ENCODE results near the gene CCDC13. TPM values are rescaled to one million over a fixed set of nuclear protein-coding genes. Genes with fewer than 3 reads are reported as not detected.

CCDC13 gene
- polyA plus RNA-seq, 1 donor from 2014 or later: 1.1 TPM

- H3K27ac Mint-ChIP-seq: peak overlapping the region; percentile 95 to 99 (median 95)
- peak overlapping the region; percentile 89 to 99 (median 92) for H3K4me3 Mint-ChIP-seq
- H3K27me3 Mint-ChIP-seq: no peaks in the 10 kb centered on the region
- no peaks in the 10 kb centered on the region for H3K36me3 Mint-ChIP-seq
- H3K9me3 Mint-ChIP-seq: peaks cover 0 to 7% (median 0%) of the 10 kb centered on the region in 3 donors
- H3K4me1 Mint-ChIP-seq: peaks cover 6 to 10% (median 7%) of the 10 kb centered on the region in 3 donors
Observed at GRCh38 chr3:42773409-42773751, 327 bp upstream of the CCDC13 start.

- peak overlapping the region in 1 of 3 donors; percentile 95 for H3K27ac Mint-ChIP-seq
- H3K9me3 Mint-ChIP-seq: peaks cover 0 to 7% (median 1%) of the 10 kb centered on the region in 3 donors
- peaks cover 6 to 12% (median 7%) of the 10 kb centered on the region in 3 donors for H3K4me1 Mint-ChIP-seq
- H3K36me3 Mint-ChIP-seq: no peaks in the 10 kb centered on the region
- no peaks in the 10 kb centered on the region for H3K27me3 Mint-ChIP-seq
- H3K4me3 Mint-ChIP-seq: peak overlapping the region in 1 of 4 donors; percentile 89
Observed at GRCh38 chr3:42771271-42771670, 1.8 kb downstream of the CCDC13 start.

DNA sequence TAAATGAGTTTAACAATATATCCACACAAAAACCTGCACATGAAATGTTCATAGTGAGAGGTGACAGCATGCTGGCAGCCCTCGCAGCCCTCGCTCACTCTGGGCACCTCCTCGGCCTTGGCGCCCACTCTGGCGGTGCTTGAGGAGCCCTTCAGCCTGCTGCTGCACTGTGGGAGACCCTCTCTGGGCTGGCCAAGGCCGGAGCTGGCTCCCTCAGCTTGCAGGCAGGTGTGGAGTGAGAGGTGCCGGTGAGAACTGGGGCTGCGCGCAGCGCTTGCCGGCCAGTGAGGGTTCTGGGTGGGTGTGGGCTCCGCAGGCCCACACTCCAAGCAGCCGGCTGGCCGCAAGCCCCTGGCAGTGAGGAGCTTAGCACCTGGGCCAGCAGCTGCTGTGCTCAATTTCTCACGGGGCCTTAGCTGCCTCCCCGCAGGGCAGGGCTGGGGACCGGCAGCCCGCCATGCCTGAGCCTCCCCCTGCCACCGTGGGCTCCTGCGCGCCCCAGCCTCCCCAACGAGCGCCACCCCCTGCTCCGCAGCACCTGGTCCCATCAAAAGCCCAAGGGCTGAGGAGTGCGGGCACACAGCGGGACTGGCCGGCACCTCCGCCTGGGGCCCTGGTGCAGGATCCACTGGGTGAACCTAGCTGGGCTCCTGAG lies 3.4 kb downstream of the CCDC13 start:
- no peaks in the 10 kb centered on the region for H3K27me3 Mint-ChIP-seq
- no peak overlapping the region for H3K4me3 Mint-ChIP-seq
- H3K4me1 Mint-ChIP-seq: peaks cover 6 to 12% (median 7%) of the 10 kb centered on the region in 3 donors
- H3K36me3 Mint-ChIP-seq: no peaks in the 10 kb centered on the region
- no peak overlapping the region for H3K27ac Mint-ChIP-seq
- H3K9me3 Mint-ChIP-seq: peaks cover 0 to 7% (median 1%) of the 10 kb centered on the region in 3 donors

DNA sequence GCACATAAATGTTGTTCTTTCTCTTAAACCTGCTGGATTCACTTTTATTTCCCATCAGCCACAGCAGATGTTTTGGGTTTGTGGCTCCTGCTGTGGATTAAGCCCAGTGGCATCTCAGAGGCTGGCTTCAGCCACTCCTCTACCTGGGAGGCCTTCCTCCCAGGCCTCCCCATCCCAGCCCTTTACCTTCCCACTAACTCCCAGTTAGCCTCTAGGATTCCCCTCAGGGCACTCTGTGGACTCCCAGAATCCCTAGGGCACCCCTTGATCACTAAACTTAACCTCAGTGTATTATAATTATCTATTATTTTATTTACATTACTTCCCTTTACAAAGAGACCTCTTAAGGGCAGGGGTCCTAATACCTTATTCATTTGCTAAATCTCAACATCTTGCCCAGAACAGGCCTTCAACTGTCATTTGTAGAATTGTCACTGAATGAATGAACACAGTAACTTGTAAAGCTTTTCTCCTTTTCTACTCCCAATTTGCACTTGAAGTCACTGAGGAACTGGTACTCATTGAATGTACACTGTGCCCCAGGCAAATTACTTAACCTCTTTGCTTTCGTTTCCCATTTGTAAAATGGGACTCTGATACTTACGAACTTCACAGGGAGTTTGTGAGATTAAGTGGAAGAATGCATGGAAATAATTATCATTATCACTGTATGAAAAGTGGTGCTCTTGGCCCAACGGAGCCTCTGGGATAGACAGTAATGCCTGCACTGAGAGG lies 8.3 kb downstream of the CCDC13 start:
- no peak overlapping the region for H3K27ac Mint-ChIP-seq
- peaks cover 0 to 1% (median 0%) of the 10 kb centered on the region in 3 donors for H3K9me3 Mint-ChIP-seq
- H3K4me1 Mint-ChIP-seq: peaks cover 0 to 2% (median 0%) of the 10 kb centered on the region in 3 donors
- H3K36me3 Mint-ChIP-seq: no peaks in the 10 kb centered on the region
- H3K27me3 Mint-ChIP-seq: peaks cover 3% of the 10 kb centered on the region
- H3K4me3 Mint-ChIP-seq: no peak overlapping the region

GRCh38 chr3:42764115-42764514 lies 8.9 kb downstream of the CCDC13 start:
- no peak overlapping the region for H3K4me3 Mint-ChIP-seq
- peaks cover 0 to 2% (median 0%) of the 10 kb centered on the region in 3 donors for H3K4me1 Mint-ChIP-seq
- H3K27me3 Mint-ChIP-seq: peaks cover 3% of the 10 kb centered on the region
- peaks cover 0 to 1% (median 0%) of the 10 kb centered on the region in 3 donors for H3K9me3 Mint-ChIP-seq
- no peak overlapping the region for H3K27ac Mint-ChIP-seq
- H3K36me3 Mint-ChIP-seq: no peaks in the 10 kb centered on the region

- Mint-ChIP-seq H3K4me1 (peaks cover 0 to 2% (median 0%) of the 10 kb centered on the region in 3 donors), H3K27me3 (peaks cover 4% of the 10 kb centered on the region), H3K27ac (no peak overlapping the region), H3K4me3 (no peak overlapping the region), H3K9me3 (peaks cover 0 to 1% (median 0%) of the 10 kb centered on the region in 3 donors), H3K36me3 (no peaks in the 10 kb centered on the region)
Observed at GRCh38 chr3:42763021-42763420, 10.0 kb downstream of the CCDC13 start.

DNA sequence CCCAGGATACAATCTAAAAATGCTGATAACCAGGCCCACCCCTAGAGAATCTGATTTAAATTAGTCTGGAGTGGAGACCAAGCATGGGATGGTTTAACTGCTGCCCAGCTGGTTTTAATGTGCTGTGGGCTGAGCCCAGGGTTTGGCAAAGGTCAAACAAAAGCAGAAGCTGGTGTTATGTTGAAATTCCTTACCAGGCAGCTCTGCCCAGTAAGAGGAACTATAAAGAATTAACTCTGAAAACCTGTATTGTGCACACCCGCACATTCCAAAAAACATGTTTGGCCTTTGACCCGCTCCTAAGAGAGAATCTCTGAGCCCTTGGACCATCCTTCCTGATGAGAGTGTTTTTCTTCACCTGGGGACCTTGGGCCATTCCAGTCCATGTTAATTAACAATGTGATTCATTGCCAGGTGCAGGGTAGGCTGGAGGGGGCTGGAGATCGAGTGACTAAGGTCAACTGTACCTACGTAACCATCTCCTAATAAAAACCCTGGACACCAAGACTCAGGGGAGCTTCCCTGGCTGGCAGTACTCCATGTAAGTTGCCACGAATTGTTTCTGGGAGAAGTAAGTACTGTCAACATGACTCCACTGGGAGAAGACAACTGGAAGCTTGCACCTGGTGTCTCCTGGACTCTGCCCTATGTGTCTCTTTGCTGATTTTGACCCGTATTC lies 10.9 kb downstream of the CCDC13 start:
- Mint-ChIP-seq H3K27ac (no peak overlapping the region), H3K4me3 (no peak overlapping the region), H3K27me3 (peaks cover 6% of the 10 kb centered on the region), H3K36me3 (no peaks in the 10 kb centered on the region), H3K9me3 (no peaks in the 10 kb centered on the region), H3K4me1 (no peaks in the 10 kb centered on the region)

DNA sequence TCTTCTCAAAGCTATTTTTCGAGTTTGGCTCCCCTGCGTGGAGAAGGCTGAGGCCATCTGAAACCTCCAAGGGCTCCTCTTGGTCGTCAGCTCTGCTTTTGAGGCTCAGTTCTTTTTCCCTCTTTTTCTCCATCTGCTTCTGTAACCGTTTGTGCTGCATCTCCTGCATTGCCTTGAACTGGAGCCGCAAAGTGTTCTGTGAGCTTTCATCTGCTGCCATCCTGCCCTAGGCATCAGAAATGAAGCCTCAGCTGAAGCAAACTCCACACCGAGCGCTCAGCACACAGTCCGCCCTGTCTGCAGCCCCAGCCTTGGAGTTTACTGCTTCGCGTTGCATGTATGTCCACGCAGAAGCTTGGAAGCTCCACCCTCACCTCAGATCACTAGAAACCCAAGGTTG lies 14.9 kb downstream of the CCDC13 start:
- H3K4me3 Mint-ChIP-seq: no peak overlapping the region
- H3K27ac Mint-ChIP-seq: no peak overlapping the region
- H3K36me3 Mint-ChIP-seq: no peaks in the 10 kb centered on the region
- no peaks in the 10 kb centered on the region for H3K9me3 Mint-ChIP-seq
- H3K4me1 Mint-ChIP-seq: no peaks in the 10 kb centered on the region
- H3K27me3 Mint-ChIP-seq: peaks cover 6% of the 10 kb centered on the region

GRCh38 chr3:42756681-42757213 lies 16.3 kb downstream of the CCDC13 start:
- Mint-ChIP-seq H3K36me3 (no peaks in the 10 kb centered on the region), H3K27me3 (peaks cover 6% of the 10 kb centered on the region), H3K9me3 (no peaks in the 10 kb centered on the region), H3K4me3 (peak overlapping the region in 1 of 4 donors; percentile 9), H3K4me1 (no peaks in the 10 kb centered on the region), H3K27ac (no peak overlapping the region)

- Mint-ChIP-seq H3K27ac (no peak overlapping the region), H3K36me3 (peaks cover 2% of the 10 kb centered on the region), H3K9me3 (no peaks in the 10 kb centered on the region), H3K27me3 (peaks cover 5% of the 10 kb centered on the region), H3K4me3 (no peak overlapping the region), H3K4me1 (no peaks in the 10 kb centered on the region)
Observed at GRCh38 chr3:42755681-42756578, 17.1 kb downstream of the CCDC13 start.

DNA sequence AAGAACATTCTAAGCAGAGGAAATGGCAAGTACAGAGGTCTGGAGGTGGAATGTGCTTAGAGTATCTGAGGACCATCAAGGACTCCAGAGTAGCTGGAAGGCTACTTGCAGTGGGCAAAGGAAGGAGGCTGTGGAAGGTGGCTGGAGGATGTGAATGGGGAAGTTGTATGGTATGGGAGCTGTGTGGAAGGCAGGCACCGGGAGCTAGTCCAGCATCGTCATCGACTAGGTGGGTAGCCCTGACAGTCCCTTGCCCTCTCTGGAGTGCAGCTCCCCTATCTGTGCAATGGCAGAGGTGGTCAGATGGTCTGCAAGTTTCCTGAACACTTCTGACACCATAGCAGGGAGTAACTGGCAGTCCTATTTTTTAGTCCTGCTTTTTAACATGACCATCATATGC lies 19.3 kb downstream of the CCDC13 start:
- Mint-ChIP-seq H3K4me1 (no peaks in the 10 kb centered on the region), H3K9me3 (no peaks in the 10 kb centered on the region), H3K4me3 (no peak overlapping the region), H3K27me3 (peaks cover 5% of the 10 kb centered on the region), H3K27ac (no peak overlapping the region), H3K36me3 (peaks cover 2% of the 10 kb centered on the region)

DNA sequence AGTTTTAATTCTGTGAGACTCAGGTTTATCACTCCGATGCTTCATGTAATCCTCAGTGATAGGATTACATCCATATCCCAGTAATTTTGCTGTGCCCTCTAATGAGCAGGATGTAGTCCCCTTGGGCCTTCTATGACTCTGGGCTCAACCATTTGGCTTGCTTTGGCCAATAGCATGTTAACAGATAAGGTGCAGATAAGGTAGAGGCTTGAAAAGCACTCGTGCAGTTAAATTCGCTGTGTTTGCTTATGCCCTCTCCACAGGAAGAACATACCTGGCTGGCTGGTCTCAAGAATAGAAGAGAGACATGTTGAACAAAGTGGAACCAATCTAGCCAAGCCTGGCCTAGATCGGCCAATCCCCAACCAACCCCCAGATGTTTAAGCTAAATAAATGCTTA lies 20.1 kb downstream of the CCDC13 start:
- H3K9me3 Mint-ChIP-seq: no peaks in the 10 kb centered on the region
- no peak overlapping the region for H3K27ac Mint-ChIP-seq
- H3K4me1 Mint-ChIP-seq: peaks cover 0 to under 1% (median 0%) of the 10 kb centered on the region in 3 donors
- H3K27me3 Mint-ChIP-seq: peaks cover 3% of the 10 kb centered on the region
- H3K4me3 Mint-ChIP-seq: no peak overlapping the region
- peaks cover 2% of the 10 kb centered on the region for H3K36me3 Mint-ChIP-seq

DNA sequence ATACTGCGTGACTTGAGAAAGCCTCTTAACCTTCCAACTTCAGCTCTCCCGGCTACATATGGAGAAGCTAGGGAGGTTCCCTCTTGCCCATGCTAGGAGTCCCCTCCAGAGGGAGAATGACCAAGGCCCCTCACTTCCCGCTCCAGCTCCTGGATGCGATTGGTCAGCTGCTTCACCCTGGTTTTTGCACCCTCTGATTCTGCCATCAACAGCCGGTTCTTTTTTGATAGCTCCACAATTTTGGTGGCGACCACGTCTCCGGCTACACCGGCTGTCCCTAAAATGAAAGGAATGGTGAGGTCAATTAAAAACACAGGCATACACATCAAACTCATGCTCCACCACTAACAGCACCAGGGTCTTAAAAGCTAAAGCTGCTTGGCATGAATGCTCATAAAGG lies 20.6 kb downstream of the CCDC13 start:
- Mint-ChIP-seq H3K4me3 (no peak overlapping the region), H3K27me3 (peaks cover 1% of the 10 kb centered on the region), H3K4me1 (peaks cover 0 to 4% (median 0%) of the 10 kb centered on the region in 3 donors), H3K9me3 (no peaks in the 10 kb centered on the region), H3K36me3 (peaks cover 3% of the 10 kb centered on the region), H3K27ac (no peak overlapping the region)

GRCh38 chr3:42751609-42752008 lies 21.4 kb downstream of the CCDC13 start:
- H3K4me1 Mint-ChIP-seq: peaks cover 0 to 6% (median 0%) of the 10 kb centered on the region in 3 donors
- peaks cover 1% of the 10 kb centered on the region for H3K27me3 Mint-ChIP-seq
- H3K9me3 Mint-ChIP-seq: no peaks in the 10 kb centered on the region
- peaks cover 3% of the 10 kb centered on the region for H3K36me3 Mint-ChIP-seq
- no peak overlapping the region for H3K27ac Mint-ChIP-seq
- no peak overlapping the region for H3K4me3 Mint-ChIP-seq
